GM12872 (cell line): ENCODE measurements around the gene MFAP4.

ENCODE experiments used
- TF ChIP-seq, protein P1 (sequence below): IDR thresholded peaks from 3 replicates; pipeline ENCODE4 v1.5.1; 2011; ENCODE audit warnings: low read depth, mild to moderate bottlenecking, low read length, moderate library complexity; ENCODE audit not compliant: insufficient read depth

Gene MFAP4

DNA sequence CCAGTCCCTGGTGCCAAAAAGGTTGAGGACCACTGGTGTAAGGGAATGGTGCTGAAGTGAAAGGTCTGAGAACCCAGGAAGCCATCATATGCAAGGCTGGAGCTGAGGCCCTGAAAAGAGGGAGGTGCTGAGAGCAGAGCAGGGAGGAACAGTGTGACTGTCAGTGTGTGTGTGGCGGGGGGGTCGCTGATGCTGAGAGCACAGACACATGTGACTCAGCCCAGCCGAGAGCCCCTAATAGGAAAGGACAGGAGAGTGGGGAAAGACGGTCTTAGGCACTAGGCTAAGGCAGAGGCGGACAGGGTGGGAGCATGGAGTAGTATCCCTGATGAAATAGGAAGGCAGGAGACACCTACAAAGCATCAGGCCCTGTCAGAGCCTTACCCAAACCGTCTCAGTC, 25.7 kb downstream of the MFAP4 start:
- TF ChIP-seq, protein P1, sequence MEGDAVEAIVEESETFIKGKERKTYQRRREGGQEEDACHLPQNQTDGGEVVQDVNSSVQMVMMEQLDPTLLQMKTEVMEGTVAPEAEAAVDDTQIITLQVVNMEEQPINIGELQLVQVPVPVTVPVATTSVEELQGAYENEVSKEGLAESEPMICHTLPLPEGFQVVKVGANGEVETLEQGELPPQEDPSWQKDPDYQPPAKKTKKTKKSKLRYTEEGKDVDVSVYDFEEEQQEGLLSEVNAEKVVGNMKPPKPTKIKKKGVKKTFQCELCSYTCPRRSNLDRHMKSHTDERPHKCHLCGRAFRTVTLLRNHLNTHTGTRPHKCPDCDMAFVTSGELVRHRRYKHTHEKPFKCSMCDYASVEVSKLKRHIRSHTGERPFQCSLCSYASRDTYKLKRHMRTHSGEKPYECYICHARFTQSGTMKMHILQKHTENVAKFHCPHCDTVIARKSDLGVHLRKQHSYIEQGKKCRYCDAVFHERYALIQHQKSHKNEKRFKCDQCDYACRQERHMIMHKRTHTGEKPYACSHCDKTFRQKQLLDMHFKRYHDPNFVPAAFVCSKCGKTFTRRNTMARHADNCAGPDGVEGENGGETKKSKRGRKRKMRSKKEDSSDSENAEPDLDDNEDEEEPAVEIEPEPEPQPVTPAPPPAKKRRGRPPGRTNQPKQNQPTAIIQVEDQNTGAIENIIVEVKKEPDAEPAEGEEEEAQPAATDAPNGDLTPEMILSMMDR = no peak

DNA sequence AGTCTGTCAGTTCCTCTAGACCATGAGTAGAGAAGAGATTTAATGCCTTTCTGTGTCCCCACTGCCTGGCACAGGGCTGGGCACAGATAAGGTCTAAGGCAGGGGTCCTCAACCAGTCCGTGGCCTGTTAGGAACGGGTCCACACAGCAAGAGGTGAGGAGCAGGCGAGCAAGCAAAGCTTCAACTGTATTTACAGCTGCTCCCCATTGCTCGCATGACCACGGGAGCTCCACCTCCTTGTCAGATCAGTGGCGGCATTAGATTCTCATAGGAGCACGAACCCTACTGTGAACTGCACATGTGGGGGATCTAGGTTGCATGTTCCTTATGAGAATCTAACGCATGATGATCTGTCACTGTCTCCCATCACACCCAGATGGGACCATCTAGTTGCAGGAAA, 26.2 kb downstream of the MFAP4 start:
- TF ChIP-seq, protein P1 = no peak

DNA sequence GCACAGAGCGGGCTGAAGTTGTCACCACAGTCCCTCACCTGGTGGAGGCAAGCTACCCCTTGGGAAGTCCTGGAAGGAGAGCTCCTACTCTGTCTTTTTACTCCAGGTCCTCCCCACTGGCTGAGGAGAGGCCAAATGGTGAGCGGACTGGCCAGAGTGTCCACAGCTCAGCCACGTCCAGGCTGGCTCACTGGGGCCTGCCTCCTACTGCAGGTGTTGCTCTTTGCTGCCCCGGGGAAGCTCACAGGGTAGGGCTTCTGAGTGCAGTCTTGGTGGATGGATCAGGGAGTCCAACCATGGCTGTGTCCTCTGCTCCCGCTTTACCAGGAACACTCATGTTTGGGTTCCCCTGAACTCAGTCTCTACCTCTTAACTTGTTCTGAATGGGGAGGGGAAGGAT, 27.1 kb downstream of the MFAP4 start:
- TF ChIP-seq, protein P1 = no peak

DNA sequence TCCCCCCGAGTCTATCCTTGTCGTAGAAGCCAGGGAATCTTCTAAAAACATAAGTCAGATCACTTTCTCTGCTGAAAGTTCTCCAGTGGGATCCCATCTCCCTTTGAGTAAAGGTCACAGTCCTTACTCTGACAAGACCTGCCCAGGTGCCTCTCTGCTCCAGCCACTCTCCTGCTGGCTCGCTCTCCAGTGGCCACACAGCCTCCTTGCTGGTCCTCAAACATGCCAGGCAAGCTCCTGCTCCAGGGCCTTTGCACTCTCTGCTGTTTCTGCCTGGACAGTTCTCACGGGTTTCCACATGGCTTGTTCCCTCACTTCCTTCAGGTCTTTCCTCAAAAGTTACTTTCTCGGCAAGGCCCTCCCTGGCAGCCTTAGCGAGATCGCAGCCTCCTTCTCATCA, 27.8 kb downstream of the MFAP4 start:
- TF ChIP-seq, protein P1 = no peak

DNA sequence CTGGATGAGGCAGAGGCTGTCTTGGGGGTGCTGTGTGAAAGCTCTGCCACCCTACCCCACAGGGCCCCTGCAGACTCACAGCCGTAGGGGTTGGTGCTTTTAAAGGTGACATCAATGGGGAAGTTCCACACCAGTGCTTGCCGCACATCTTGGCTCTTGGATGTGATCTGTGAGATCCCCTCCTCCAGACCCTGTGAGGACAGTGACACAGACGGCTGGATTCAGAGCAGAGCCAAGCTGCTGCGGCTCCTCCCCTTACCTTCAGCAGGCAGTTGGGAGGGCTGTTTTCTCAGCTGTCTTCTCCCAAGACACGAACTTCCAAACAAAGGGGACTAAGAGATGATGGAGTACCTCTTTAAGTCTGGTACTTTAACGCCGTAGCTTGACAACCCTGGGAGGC, 29.2 kb downstream of the MFAP4 start:
- TF ChIP-seq, protein P1 = no peak

DNA sequence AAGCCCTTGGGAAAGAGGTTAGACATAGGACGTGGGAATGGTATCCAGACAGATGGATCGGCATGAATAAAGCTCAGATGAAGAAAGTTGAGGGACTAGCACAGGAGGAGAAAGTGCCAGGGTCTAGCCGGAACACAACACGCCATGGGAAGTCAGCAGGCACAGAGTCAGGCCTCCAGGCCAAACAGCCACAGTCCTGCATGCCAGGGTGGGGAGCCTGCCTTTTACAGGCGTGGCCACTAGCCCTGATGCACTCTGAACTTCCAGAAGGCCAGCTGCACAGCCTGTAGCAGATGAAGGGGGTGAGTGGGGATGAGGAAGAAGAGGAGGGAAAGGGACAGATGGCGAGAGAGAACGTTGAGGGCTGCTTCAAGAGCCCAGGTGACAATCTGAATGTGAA, 29.6 kb downstream of the MFAP4 start:
- TF ChIP-seq, protein P1 = no peak

DNA sequence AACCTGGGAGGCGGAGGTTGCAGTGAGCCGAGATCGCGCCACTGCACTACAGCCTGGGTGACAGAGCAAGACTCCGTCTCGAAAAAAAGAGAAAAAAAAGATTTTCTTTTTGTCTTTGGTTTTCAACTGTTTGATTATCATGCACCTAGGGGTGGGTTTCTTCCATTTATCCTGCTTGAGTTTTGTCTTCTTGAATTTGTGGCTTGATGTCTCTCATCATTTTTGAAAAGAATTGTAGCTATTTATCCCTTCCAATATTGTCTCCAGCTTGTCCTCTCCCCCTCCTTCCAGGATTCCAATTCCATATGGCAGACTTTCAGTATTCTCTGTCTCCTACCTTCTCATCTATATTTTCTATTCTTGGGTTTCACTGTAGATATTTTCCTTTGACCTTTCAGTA, 32.2 kb downstream of the MFAP4 start:
- TF ChIP-seq, protein P1 = no peak

DNA sequence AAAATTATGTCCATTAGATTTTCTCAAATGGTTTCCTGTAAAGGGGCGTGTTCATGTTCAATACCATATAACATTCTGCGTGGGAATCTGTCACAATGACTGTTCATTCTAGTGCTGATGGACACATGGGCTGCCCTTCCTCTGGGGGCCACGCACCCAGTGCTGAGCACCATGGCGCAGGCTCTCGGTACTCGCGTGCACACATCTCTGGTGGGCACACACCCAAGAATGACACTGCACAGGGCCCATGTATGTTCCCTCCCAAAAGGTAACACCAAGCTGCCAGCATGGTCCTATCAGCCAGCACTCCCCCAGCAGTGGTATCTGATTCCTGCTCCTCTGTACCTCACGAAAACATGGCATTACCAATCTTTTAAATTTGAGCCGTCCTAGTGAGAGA, 38.2 kb downstream of the MFAP4 start:
- TF ChIP-seq, protein P1 = no peak
